B cell (primary cell): ENCODE measurements around the gene PSG4.
"Not testable (repeated sequence)": the region's sequence is repeated elsewhere in the genome, so short reads cannot be mapped to it uniquely, and the experiment has no call there.

ENCODE experiments used
- EZH2 ChIP-seq: IDR thresholded peaks from 2 replicates; pipeline ENCODE4 v1.6.1; 2012; ENCODE audit warnings: borderline replicate concordance, low read depth, mild to moderate bottlenecking, moderate library complexity, low read length; ENCODE audit not compliant: insufficient read depth, poor library complexity, severe bottlenecking
- TF ChIP-seq, protein P1 (sequence below): fragments of 200-600 bp; IDR thresholded peaks from one replicate; pipeline ENCODE4 v1.8.0; 2022; ENCODE audit warnings: antibody characterized with exemption, mild to moderate bottlenecking

DNA sequence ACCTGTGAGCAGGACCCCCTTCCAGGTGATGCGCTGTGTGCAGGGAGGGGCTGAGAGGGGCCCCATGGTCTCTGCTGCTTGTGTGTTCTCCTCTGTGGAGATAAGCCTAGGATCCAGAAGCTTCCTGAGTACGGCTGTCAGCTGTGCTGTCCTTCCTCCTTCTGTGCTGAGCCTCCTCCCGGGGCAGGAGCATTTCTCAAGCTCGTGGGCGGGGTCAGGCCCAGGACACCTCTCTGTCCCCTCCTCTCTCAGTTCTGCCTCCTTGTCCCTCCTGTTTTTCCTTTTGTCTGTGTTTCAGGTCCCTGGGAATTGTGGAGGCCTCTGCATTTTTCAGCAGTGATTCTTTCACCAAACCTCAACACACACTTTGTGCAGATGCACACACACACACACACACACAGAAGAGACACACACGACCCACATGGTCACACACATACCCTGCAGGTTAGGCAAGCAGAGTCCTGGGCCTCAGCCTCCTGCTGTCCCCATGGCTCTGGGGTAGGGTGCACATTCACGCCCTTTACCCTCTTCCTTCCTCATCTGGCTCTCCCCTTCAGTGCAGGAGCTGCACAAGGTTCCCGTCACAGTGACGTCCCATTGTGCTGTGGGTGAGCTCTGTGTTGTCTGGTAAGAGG is at the start of gene PSG4:
- TF ChIP-seq EZH2, result not testable (repeated sequence)
- TF ChIP-seq, protein P1, sequence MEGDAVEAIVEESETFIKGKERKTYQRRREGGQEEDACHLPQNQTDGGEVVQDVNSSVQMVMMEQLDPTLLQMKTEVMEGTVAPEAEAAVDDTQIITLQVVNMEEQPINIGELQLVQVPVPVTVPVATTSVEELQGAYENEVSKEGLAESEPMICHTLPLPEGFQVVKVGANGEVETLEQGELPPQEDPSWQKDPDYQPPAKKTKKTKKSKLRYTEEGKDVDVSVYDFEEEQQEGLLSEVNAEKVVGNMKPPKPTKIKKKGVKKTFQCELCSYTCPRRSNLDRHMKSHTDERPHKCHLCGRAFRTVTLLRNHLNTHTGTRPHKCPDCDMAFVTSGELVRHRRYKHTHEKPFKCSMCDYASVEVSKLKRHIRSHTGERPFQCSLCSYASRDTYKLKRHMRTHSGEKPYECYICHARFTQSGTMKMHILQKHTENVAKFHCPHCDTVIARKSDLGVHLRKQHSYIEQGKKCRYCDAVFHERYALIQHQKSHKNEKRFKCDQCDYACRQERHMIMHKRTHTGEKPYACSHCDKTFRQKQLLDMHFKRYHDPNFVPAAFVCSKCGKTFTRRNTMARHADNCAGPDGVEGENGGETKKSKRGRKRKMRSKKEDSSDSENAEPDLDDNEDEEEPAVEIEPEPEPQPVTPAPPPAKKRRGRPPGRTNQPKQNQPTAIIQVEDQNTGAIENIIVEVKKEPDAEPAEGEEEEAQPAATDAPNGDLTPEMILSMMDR, result not testable (repeated sequence)
